ENCODE data around the gene NOTCH2. TPM values are rescaled to one million over a fixed set of nuclear protein-coding genes. Genes with fewer than 3 reads are reported as not detected.
A peak's percentile ranks its signal among the peaks of the same experiment; 100 is the strongest.

Gene NOTCH2
- total RNA-seq, 1 donor from 2014 or later, result 88.0 TPM

- Mint-ChIP-seq H3K36me3 (ENCODE audit: low read depth) (peaks cover 60% of the 10 kb centered on the region), H3K9me3 (no peaks in the 10 kb centered on the region)
- intact Hi-C loops (cut with micrococcal nuclease), result no loop called here
Measured at GRCh38 chr1:119960501-119960900, 109.0 kb downstream of the NOTCH2 start.

GRCh38 chr1:119959268-119960220, 109.9 kb downstream of the NOTCH2 start:
- no peaks in the 10 kb centered on the region for H3K27me3 Mint-ChIP-seq (ENCODE audit: low read depth)
- peaks cover 57% of the 10 kb centered on the region for H3K36me3 Mint-ChIP-seq (ENCODE audit: low read depth)
- no peak overlapping the region for H3K4me3 Mint-ChIP-seq (ENCODE audit: low read depth)
- intact Hi-C loops (cut with micrococcal nuclease), result no loop called here
- H3K4me1 Mint-ChIP-seq (ENCODE audit: low read depth), result peaks cover 13% of the 10 kb centered on the region
- DNase-seq (ENCODE audit: low spot score), result no peak
- H3K9me3 Mint-ChIP-seq, result no peaks in the 10 kb centered on the region
- no peak overlapping the region for H3K27ac Mint-ChIP-seq

More at GRCh38 chr1:119960501-119960900, 109.0 kb downstream of the NOTCH2 start:
- Mint-ChIP-seq H3K4me1 (ENCODE audit: low read depth) (peaks cover 9% of the 10 kb centered on the region), H3K4me3 (ENCODE audit: low read depth) (no peak overlapping the region), H3K27me3 (ENCODE audit: low read depth) (no peaks in the 10 kb centered on the region), H3K27ac (no peak overlapping the region)
- DNase-seq (ENCODE audit: low spot score), result no peak

- H3K36me3 Mint-ChIP-seq (ENCODE audit: low read depth), result peaks cover 61% of the 10 kb centered on the region
- H3K4me3 Mint-ChIP-seq (ENCODE audit: low read depth), result no peak overlapping the region
- no peaks in the 10 kb centered on the region for H3K9me3 Mint-ChIP-seq
Measured at GRCh38 chr1:119958223-119958622, 111.2 kb downstream of the NOTCH2 start.

GRCh38 chr1:119956306-119956705, 113.2 kb downstream of the NOTCH2 start:
- H3K27ac Mint-ChIP-seq, result no peak overlapping the region
- no peaks in the 10 kb centered on the region for H3K27me3 Mint-ChIP-seq (ENCODE audit: low read depth)

More at GRCh38 chr1:119958223-119958622, 111.2 kb downstream of the NOTCH2 start:
- peaks cover 21% of the 10 kb centered on the region for H3K4me1 Mint-ChIP-seq (ENCODE audit: low read depth)
- intact Hi-C loops (cut with micrococcal nuclease), result no loop called here
- no peak for DNase-seq (ENCODE audit: low spot score)
- no peaks in the 10 kb centered on the region for H3K27me3 Mint-ChIP-seq (ENCODE audit: low read depth)
- no peak overlapping the region for H3K27ac Mint-ChIP-seq

GRCh38 chr1:119954476-119955422, 114.7 kb downstream of the NOTCH2 start:
- intact Hi-C loops (cut with micrococcal nuclease), result no loop called here
- H3K9me3 Mint-ChIP-seq, result no peaks in the 10 kb centered on the region
- DNase-seq (ENCODE audit: low spot score), result no peak
- H3K4me1 Mint-ChIP-seq (ENCODE audit: low read depth), result peaks cover 22% of the 10 kb centered on the region
- H3K27me3 Mint-ChIP-seq (ENCODE audit: low read depth), result no peaks in the 10 kb centered on the region
- no peak overlapping the region for H3K4me3 Mint-ChIP-seq (ENCODE audit: low read depth)
- H3K36me3 Mint-ChIP-seq (ENCODE audit: low read depth), result peaks cover 71% of the 10 kb centered on the region
- H3K27ac Mint-ChIP-seq, result no peak overlapping the region

More at GRCh38 chr1:119956306-119956705, 113.2 kb downstream of the NOTCH2 start:
- intact Hi-C loops (cut with micrococcal nuclease), result no loop called here
- DNase-seq (ENCODE audit: low spot score), result no peak
- Mint-ChIP-seq H3K9me3 (no peaks in the 10 kb centered on the region), H3K4me3 (ENCODE audit: low read depth) (no peak overlapping the region), H3K4me1 (ENCODE audit: low read depth) (peaks cover 22% of the 10 kb centered on the region), H3K36me3 (ENCODE audit: low read depth) (peaks cover 61% of the 10 kb centered on the region)

GRCh38 chr1:119953266-119953998, 116.0 kb downstream of the NOTCH2 start:
- Mint-ChIP-seq H3K4me1 (ENCODE audit: low read depth) (peaks cover 22% of the 10 kb centered on the region), H3K36me3 (ENCODE audit: low read depth) (peaks cover 71% of the 10 kb centered on the region), H3K9me3 (no peaks in the 10 kb centered on the region), H3K4me3 (ENCODE audit: low read depth) (no peak overlapping the region), H3K27me3 (ENCODE audit: low read depth) (no peaks in the 10 kb centered on the region), H3K27ac (no peak overlapping the region)
- DNase-seq (ENCODE audit: low spot score), result no peak
- intact Hi-C loops (cut with micrococcal nuclease), result no loop called here

- Mint-ChIP-seq H3K27ac (no peak overlapping the region), H3K4me1 (ENCODE audit: low read depth) (peaks cover 22% of the 10 kb centered on the region), H3K27me3 (ENCODE audit: low read depth) (no peaks in the 10 kb centered on the region), H3K4me3 (ENCODE audit: low read depth) (no peak overlapping the region), H3K9me3 (no peaks in the 10 kb centered on the region), H3K36me3 (ENCODE audit: low read depth) (peaks cover 73% of the 10 kb centered on the region)
- no peak for DNase-seq (ENCODE audit: low spot score)
- intact Hi-C loops (cut with micrococcal nuclease), result no loop called here
Measured at GRCh38 chr1:119952496-119952895, 117.0 kb downstream of the NOTCH2 start.

GRCh38 chr1:119948342-119949214, 120.9 kb downstream of the NOTCH2 start:
- intact Hi-C loops (cut with micrococcal nuclease), result no loop called here
- H3K27ac Mint-ChIP-seq, result no peak overlapping the region
- peaks cover 67% of the 10 kb centered on the region for H3K36me3 Mint-ChIP-seq (ENCODE audit: low read depth)
- peaks cover 4% of the 10 kb centered on the region for H3K4me1 Mint-ChIP-seq (ENCODE audit: low read depth)
- H3K27me3 Mint-ChIP-seq (ENCODE audit: low read depth), result no peaks in the 10 kb centered on the region
- no peak overlapping the region for H3K4me3 Mint-ChIP-seq (ENCODE audit: low read depth)
- H3K9me3 Mint-ChIP-seq, result no peaks in the 10 kb centered on the region
- DNase-seq (ENCODE audit: low spot score), result peak; percentile 57

GRCh38 chr1:119947468-119947867, 122.0 kb downstream of the NOTCH2 start:
- Mint-ChIP-seq H3K4me3 (ENCODE audit: low read depth) (no peak overlapping the region), H3K27ac (no peak overlapping the region), H3K9me3 (no peaks in the 10 kb centered on the region), H3K4me1 (ENCODE audit: low read depth) (peaks cover 2% of the 10 kb centered on the region), H3K27me3 (ENCODE audit: low read depth) (no peaks in the 10 kb centered on the region), H3K36me3 (ENCODE audit: low read depth) (peaks cover 59% of the 10 kb centered on the region)
- intact Hi-C loops (cut with micrococcal nuclease), result no loop called here
- DNase-seq (ENCODE audit: low spot score), result no peak

GRCh38 chr1:119946724-119947123, 122.7 kb downstream of the NOTCH2 start:
- DNase-seq (ENCODE audit: low spot score), result no peak
- H3K27me3 Mint-ChIP-seq (ENCODE audit: low read depth), result no peaks in the 10 kb centered on the region
- intact Hi-C loops (cut with micrococcal nuclease), result no loop called here
- peaks cover 57% of the 10 kb centered on the region for H3K36me3 Mint-ChIP-seq (ENCODE audit: low read depth)
- peaks cover 4% of the 10 kb centered on the region for H3K4me1 Mint-ChIP-seq (ENCODE audit: low read depth)
- no peak overlapping the region for H3K4me3 Mint-ChIP-seq (ENCODE audit: low read depth)
- no peak overlapping the region for H3K27ac Mint-ChIP-seq
- H3K9me3 Mint-ChIP-seq, result no peaks in the 10 kb centered on the region

- intact Hi-C loops (cut with micrococcal nuclease), result no loop called here
- Mint-ChIP-seq H3K9me3 (no peaks in the 10 kb centered on the region), H3K4me1 (ENCODE audit: low read depth) (peaks cover 4% of the 10 kb centered on the region), H3K27ac (no peak overlapping the region), H3K27me3 (ENCODE audit: low read depth) (no peaks in the 10 kb centered on the region), H3K36me3 (ENCODE audit: low read depth) (peaks cover 55% of the 10 kb centered on the region), H3K4me3 (ENCODE audit: low read depth) (no peak overlapping the region)
- DNase-seq (ENCODE audit: low spot score), result no peak
Measured at GRCh38 chr1:119943216-119943615, 126.2 kb downstream of the NOTCH2 start.

Measured in activated T-helper 2 cell treated with anti-CD3 and anti-CD28 coated beads, Interferon-gamma antibody, Interleukin-2, Interleukin-4, amounts not matched to agents 10 μg/mL and 5 μg/mL and 100 μg/mL, durations not matched to agents 14 hours and 24 hours and 36 hours (primary cell).